GM23338 (cell line): ENCODE data around the gene TWIST2. TPM values are rescaled to one million over a fixed set of nuclear protein-coding genes. Genes with fewer than 3 reads are reported as not detected.

Source experiments
- ATAC-seq: fragments of 200-7000 bp; cut with Tn5 transposase; 3 replicates; pipeline ENCODE4 v1.9.1; 2020
- DNase-seq: peaks from one replicate; pipeline ENCODE4 v3.0.0-alpha.2; 2015; ENCODE audit warnings: low spot score
- H2AFZ ChIP-seq: fragments of 200-600 bp; sonication (generic); 2 replicates; pipeline ENCODE4 v1.8.0; 2016; ENCODE audit warnings: antibody characterized with exemption, mild to moderate bottlenecking, moderate library complexity
- H3F3A ChIP-seq: fragments of 200-600 bp; sonication (generic); replicated peaks from 2 replicates; pipeline ENCODE4 v1.8.0; 2017; ENCODE audit warnings: antibody characterized with exemption, mixed run types, low read depth
- H3K27ac ChIP-seq: fragments of 200-600 bp; sonication (generic); 2 replicates; pipeline ENCODE4 v1.6.1; 2016; ENCODE audit warnings: low read depth
- H3K27me3 ChIP-seq: fragments of 200-600 bp; sonication (generic); 2 replicates; pipeline ENCODE4 v1.8.0; 2016; ENCODE audit warnings: mild to moderate bottlenecking, mixed run types, moderate library complexity; ENCODE audit not compliant: insufficient read depth
- H3K36me3 ChIP-seq: fragments of 200-600 bp; sonication (generic); 2 replicates; pipeline ENCODE4 v1.8.0; 2016; ENCODE audit warnings: mild to moderate bottlenecking; ENCODE audit not compliant: insufficient read depth
- H3K4me1 ChIP-seq: fragments of 200-600 bp; sonication (generic); 2 replicates; pipeline ENCODE4 v1.8.0; 2016; ENCODE audit warnings: mild to moderate bottlenecking, moderate library complexity; ENCODE audit not compliant: insufficient read depth
- H3K4me2 ChIP-seq: fragments of 200-600 bp; sonication (generic); 2 replicates; pipeline ENCODE4 v1.7.1; 2017; ENCODE audit warnings: mixed run types
- H3K4me3 ChIP-seq: fragments of 200-600 bp; sonication (generic); 2 replicates; pipeline ENCODE4 v1.6.1; 2016; ENCODE audit warnings: mixed run types
- H3K79me2 ChIP-seq: fragments of 200-600 bp; sonication (generic); replicated peaks from 2 replicates; pipeline ENCODE4 v1.8.0; 2017; ENCODE audit warnings: mild to moderate bottlenecking; ENCODE audit not compliant: insufficient read depth
- H3K9me2 ChIP-seq: fragments of 200-600 bp; sonication (generic); 2 replicates; pipeline ENCODE4 v1.8.0; 2017; ENCODE audit not compliant: insufficient read depth
- H4K20me1 ChIP-seq: fragments of 200-600 bp; sonication (generic); replicated peaks from 2 replicates; pipeline ENCODE4 v1.8.0; 2017; ENCODE audit warnings: mild to moderate bottlenecking; ENCODE audit not compliant: insufficient read depth
- H3K27ac Mint-ChIP-seq: 2 replicates; pipeline ENCODE4 v1.8.0; 2020; ENCODE audit warnings: inconsistent platforms, mild to moderate bottlenecking, moderate library complexity, mixed read lengths
- H3K27me3 Mint-ChIP-seq: 3 replicates; pipeline ENCODE4 v1.8.0; 2022; ENCODE audit warnings: low read depth, mild to moderate bottlenecking, moderate library complexity, mixed read lengths, inconsistent platforms; ENCODE audit not compliant: insufficient read depth, poor library complexity
- H3K36me3 Mint-ChIP-seq: 3 replicates; pipeline ENCODE4 v1.8.0; 2021; ENCODE audit warnings: low read depth, mild to moderate bottlenecking, inconsistent platforms, moderate library complexity, mixed read lengths
- H3K4me1 Mint-ChIP-seq: 3 replicates; pipeline ENCODE4 v1.8.0; 2020; ENCODE audit warnings: mild to moderate bottlenecking, inconsistent platforms, mixed read lengths
- H3K4me3 Mint-ChIP-seq: 3 replicates; pipeline ENCODE4 v1.8.0; 2021; ENCODE audit warnings: moderate library complexity, mild to moderate bottlenecking, inconsistent platforms, mixed read lengths
- H3K9me3 Mint-ChIP-seq: 3 replicates; pipeline ENCODE4 v1.8.0; 2020; ENCODE audit warnings: moderate library complexity, mild to moderate bottlenecking, inconsistent platforms, mixed read lengths
- CREB1 ChIP-seq: fragments of 250-450 bp; sonication (Bioruptor Pico); IDR thresholded peaks from 2 replicates; pipeline ENCODE4 v1.5.0; 2020; ENCODE audit warnings: low read depth, mild to moderate bottlenecking, moderate library complexity
- ETS1 ChIP-seq: IDR thresholded peaks from 2 replicates; pipeline ENCODE4 v1.6.1; 2016; ENCODE audit warnings: antibody characterized with exemption
- EZH2 ChIP-seq: fragments of 200-600 bp; sonication (generic); IDR thresholded peaks from one replicate; pipeline ENCODE4 v1.8.0; 2017; ENCODE audit warnings: antibody characterized with exemption, mild to moderate bottlenecking, low read depth; ENCODE audit not compliant: unreplicated experiment
- JUNB ChIP-seq: IDR thresholded peaks from one replicate; pipeline ENCODE4 v1.6.1; 2016; ENCODE audit warnings: antibody characterized with exemption; ENCODE audit not compliant: unreplicated experiment
- NANOG ChIP-seq: IDR thresholded peaks from 2 replicates; pipeline ENCODE4 v1.6.1; 2016; ENCODE audit warnings: antibody characterized with exemption, borderline replicate concordance
- POLR2AphosphoS5 ChIP-seq: IDR thresholded peaks from 2 replicates; pipeline ENCODE4 v1.6.1; 2016; ENCODE audit warnings: antibody characterized with exemption, low read depth
- STAT1 ChIP-seq: IDR thresholded peaks from one replicate; pipeline ENCODE4 v1.6.1; 2016; ENCODE audit warnings: antibody characterized with exemption; ENCODE audit not compliant: unreplicated experiment
- ZNF114 ChIP-seq: fragments of 250-450 bp; sonication (Bioruptor Pico); IDR thresholded peaks from 2 replicates; pipeline ENCODE4 v1.5.0; 2020; ENCODE audit warnings: mild to moderate bottlenecking, moderate library complexity
- ZNF331 ChIP-seq: fragments of 250-450 bp; sonication (Bioruptor Pico); IDR thresholded peaks from 2 replicates; pipeline ENCODE4 v1.5.0; 2020; ENCODE audit warnings: low read depth, mild to moderate bottlenecking, moderate library complexity
- ZNF462 ChIP-seq: fragments of 250-450 bp; sonication (Bioruptor Pico); IDR thresholded peaks from 2 replicates; pipeline ENCODE4 v1.5.0; 2020; ENCODE audit warnings: mild to moderate bottlenecking, moderate library complexity
- polyA plus RNA-seq: library from polyadenylated mRNA; unstranded; fragments of >200 nt; fragmentation: Nextera tagmentation; extraction: Ambion mirVana; gene quantifications from 2 replicates; pipeline ENCODE4 v1.2.1, GENCODE V29; 2016
- total RNA-seq: library from RNA; depleted of rRNA; stranded (reverse); fragments of >200 nt; shearing (Covaris generic); gene quantifications from 2 replicates; pipeline ENCODE4 v1.2.3, GENCODE V29; 2014

TWIST2 gene
- total and polyA plus RNA-seq, 2 experiments from 2014 or later: 7.0 to 12.5 TPM

GRCh38 chr2:238939074-238939473, 91.2 kb downstream of the TWIST2 start:
- peaks cover 4% of the 10 kb centered on the region; the same call in 1 of the 3 replicates for H3K9me3 Mint-ChIP-seq
- Histone ChIP-seq H3K36me3 (no peaks in the 10 kb centered on the region), H3K4me1 (no peaks in the 10 kb centered on the region), H3K4me2 (no peak overlapping the region), H3K27me3 (no peaks in the 10 kb centered on the region), H2AFZ (no peak overlapping the region), H4K20me1 (no peaks in the 10 kb centered on the region), H3K4me3 (no peak overlapping the region), H3K27ac (no peak overlapping the region), H3K9me2 (0 out of 2 replicates have a peak, but pooled peaks cover 3% of the 10 kb centered on the region), H3F3A (no peaks in the 10 kb centered on the region), H3K79me2 (no peaks in the 10 kb centered on the region)
- ATAC-seq (no peak), DNase-seq (no peak)
- no peak overlapping the region for H3K4me3 Mint-ChIP-seq
- H3K4me1 Mint-ChIP-seq: no peaks in the 10 kb centered on the region
- no peak for TF ChIP-seq ZNF462
- TF ChIP-seq CREB1 (CRISPR knock-in tag): no peak
- TF ChIP-seq ZNF331: no peak
- no peak for TF ChIP-seq NANOG
- no peak for TF ChIP-seq ETS1
- no peak for TF ChIP-seq EZH2
- no peak for TF ChIP-seq JUNB
- TF ChIP-seq ZNF114 (CRISPR knock-in tag): no peak
- TF ChIP-seq STAT1: no peak
- no peak for TF ChIP-seq POLR2AphosphoS5
- H3K27ac Mint-ChIP-seq: no peak overlapping the region
- no peaks in the 10 kb centered on the region for H3K36me3 Mint-ChIP-seq
- peaks cover 12% of the 10 kb centered on the region for H3K27me3 Mint-ChIP-seq
